Thyroid gland (tissue), 4 donors: ENCODE data around the gene CMSS1.

Experiments
- CTCF ChIP-seq, 6 experiments: fragments of 200-600 bp in 3 of 6; fragments of 450-650 bp in 3 of 6; sonication (generic) in 3 of 6; IDR thresholded peaks; one replicate each; pipeline ENCODE4 v1.5.1; 2016 to 2019; ENCODE audit warnings: antibody characterized with exemption in 6 of 6, mild to moderate bottlenecking in 2 of 6, inconsistent platforms in 1 of 6, moderate library complexity in 1 of 6
- POLR2A ChIP-seq, 2 donors: fragments of 450-650 bp; IDR thresholded peaks; one replicate each; pipeline ENCODE4 v1.6.1; 2017; ENCODE audit warnings: antibody characterized with exemption in 2 of 2, mild to moderate bottlenecking in 2 of 2, moderate library complexity in 1 of 2

DNA sequence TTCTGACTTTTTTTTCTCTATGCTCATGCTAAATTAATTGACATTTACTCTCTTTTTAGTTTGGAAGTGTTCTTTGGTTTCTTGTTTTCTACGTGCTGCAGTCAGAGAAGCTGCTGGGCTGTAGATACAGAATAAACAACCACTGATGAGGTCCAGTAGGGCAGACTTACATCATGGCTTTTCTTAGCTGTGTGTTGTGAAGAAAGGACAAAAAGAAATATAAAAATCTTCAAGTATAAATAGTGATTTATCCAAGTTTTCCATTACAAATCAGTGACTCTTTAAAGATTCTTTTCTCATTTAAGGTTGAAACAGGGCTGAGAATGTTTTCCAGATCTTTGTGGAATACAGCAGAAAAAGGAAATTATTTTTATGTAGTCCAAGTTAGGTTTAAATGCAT, 122.2 kb downstream of the CMSS1 start:
- TF ChIP-seq CTCF (IDR thresholded peaks at IDR 0.05) (no peak), POLR2A (IDR thresholded peaks at IDR 0.05) (no peak)
